Measurements from ENCODE around the gene ZNF182. TPM values are rescaled to one million over a fixed set of nuclear protein-coding genes. Genes with fewer than 3 reads are reported as not detected.

Gene ZNF182
- total and polyA plus RNA-seq, 4 donors = 0.97 to 3.1 (median 2.2) TPM

DNA sequence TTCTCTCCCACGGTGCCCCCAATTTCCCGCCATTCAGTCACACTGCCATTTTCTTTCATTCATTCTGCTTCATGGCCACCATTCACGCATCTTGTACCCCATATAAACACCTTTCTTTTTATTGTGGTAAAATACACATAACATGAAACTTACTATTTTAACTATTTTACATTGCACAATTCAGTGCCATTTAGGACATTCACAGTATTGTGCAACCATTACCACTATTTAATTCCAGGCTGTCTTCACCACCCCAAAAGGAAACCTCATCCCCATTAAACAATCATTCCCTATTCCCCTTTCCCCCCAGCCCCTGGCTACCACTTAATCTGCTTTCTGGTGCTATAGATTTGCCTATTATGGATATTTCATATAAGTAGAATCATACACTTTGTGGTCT lies 18.9 kb upstream of the ZNF182 start:
- Histone ChIP-seq H3K4me1 (ENCODE audit: control insufficient read depth in 4 of 4, insufficient read depth in 4 of 4, low read length in 3 of 4) (peaks cover 0 to 4% (median under 1%) of the 10 kb centered on the region in 4 donors), H3K36me3 (ENCODE audit: control insufficient read depth in 4 of 4, insufficient read depth in 3 of 4, low read depth in 1 of 4, low read length in 3 of 4) (no peaks in the 10 kb centered on the region), H3K27ac (ENCODE audit: low read depth in 1 of 2, low read length in 2 of 2) (no peak overlapping the region), H3K4me3 (ENCODE audit: low read depth in 1 of 3, low read length in 3 of 3) (no peak overlapping the region), H3K9ac (ENCODE audit: low read depth in 1 of 2, low read length in 2 of 2) (no peak overlapping the region), H3K27me3 (ENCODE audit: control insufficient read depth in 4 of 4, insufficient read depth in 4 of 4, low read length in 3 of 4) (no peaks in the 10 kb centered on the region), H3K9me3 (ENCODE audit: control insufficient read depth in 4 of 4, low read length in 3 of 4) (peaks cover 0 to 2% (median 0%) of the 10 kb centered on the region in 4 donors)
- DNase-seq (ENCODE audit: low spot score) = no peak
- TF ChIP-seq, protein P1, sequence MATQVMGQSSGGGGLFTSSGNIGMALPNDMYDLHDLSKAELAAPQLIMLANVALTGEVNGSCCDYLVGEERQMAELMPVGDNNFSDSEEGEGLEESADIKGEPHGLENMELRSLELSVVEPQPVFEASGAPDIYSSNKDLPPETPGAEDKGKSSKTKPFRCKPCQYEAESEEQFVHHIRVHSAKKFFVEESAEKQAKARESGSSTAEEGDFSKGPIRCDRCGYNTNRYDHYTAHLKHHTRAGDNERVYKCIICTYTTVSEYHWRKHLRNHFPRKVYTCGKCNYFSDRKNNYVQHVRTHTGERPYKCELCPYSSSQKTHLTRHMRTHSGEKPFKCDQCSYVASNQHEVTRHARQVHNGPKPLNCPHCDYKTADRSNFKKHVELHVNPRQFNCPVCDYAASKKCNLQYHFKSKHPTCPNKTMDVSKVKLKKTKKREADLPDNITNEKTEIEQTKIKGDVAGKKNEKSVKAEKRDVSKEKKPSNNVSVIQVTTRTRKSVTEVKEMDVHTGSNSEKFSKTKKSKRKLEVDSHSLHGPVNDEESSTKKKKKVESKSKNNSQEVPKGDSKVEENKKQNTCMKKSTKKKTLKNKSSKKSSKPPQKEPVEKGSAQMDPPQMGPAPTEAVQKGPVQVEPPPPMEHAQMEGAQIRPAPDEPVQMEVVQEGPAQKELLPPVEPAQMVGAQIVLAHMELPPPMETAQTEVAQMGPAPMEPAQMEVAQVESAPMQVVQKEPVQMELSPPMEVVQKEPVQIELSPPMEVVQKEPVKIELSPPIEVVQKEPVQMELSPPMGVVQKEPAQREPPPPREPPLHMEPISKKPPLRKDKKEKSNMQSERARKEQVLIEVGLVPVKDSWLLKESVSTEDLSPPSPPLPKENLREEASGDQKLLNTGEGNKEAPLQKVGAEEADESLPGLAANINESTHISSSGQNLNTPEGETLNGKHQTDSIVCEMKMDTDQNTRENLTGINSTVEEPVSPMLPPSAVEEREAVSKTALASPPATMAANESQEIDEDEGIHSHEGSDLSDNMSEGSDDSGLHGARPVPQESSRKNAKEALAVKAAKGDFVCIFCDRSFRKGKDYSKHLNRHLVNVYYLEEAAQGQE (IDR thresholded peaks at IDR 0.05) = no peak
- no peak for TF ChIP-seq RXRA (IDR thresholded peaks at IDR 0.05)
- TF ChIP-seq ATF3 (IDR thresholded peaks at IDR 0.05) = no peak
- no peak for TF ChIP-seq GABPA (IDR thresholded peaks at IDR 0.05 in 1 of 2, conservative IDR thresholded peaks at IDR 0.05 in 1 of 2)
- TF ChIP-seq SP1 (IDR thresholded peaks at IDR 0.05) = no peak
- no peak for TF ChIP-seq TAF1 (conservative IDR thresholded peaks at IDR 0.05)
- no peak for TF ChIP-seq MAX (IDR thresholded peaks at IDR 0.05)
- no peak for TF ChIP-seq FOXA2 (IDR thresholded peaks at IDR 0.05)
- TF ChIP-seq NR2F2 (IDR thresholded peaks at IDR 0.05) = no peak
- no peak for TF ChIP-seq FOXA1 (IDR thresholded peaks at IDR 0.05)
- no peak for TF ChIP-seq YY1 (IDR thresholded peaks at IDR 0.05)
- no peak for TF ChIP-seq HNF4G (IDR thresholded peaks at IDR 0.05)
- 97% methylated on average over 3 of the region's 3 CpGs for WGBS

DNA sequence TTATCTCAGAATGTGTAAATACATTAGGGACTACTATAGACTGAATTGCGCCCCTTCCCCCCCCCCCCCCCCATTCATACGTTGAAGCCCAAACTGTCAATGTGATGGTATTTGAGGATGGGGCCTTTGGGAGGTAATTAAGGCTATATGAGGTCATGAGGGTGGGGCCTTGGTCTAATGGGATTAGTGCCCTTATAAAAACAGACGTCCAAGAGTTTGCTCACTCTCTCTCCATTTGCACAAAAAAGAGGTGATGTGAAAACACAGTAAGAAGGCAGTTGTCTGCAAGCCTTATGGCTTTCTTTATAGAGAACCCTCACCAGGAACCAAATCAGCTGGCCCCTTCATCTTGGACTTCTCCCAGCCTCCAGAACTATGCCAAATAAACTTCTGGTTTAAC lies 18.3 kb upstream of the ZNF182 start:
- TF ChIP-seq MAX (IDR thresholded peaks at IDR 0.05) (no peak), JUND (IDR thresholded peaks at IDR 0.05) (no peak), RXRA (IDR thresholded peaks at IDR 0.05) (no peak), HNF4G (IDR thresholded peaks at IDR 0.05) (no peak), NR2F2 (IDR thresholded peaks at IDR 0.05) (no peak), YY1 (IDR thresholded peaks at IDR 0.05) (no peak), FOXA2 (IDR thresholded peaks at IDR 0.05) (no peak), TAF1 (conservative IDR thresholded peaks at IDR 0.05) (no peak), ATF3 (IDR thresholded peaks at IDR 0.05) (no peak), EGR1 (IDR thresholded peaks at IDR 0.05; ENCODE audit: low read depth in 2 of 2) (no peak), RAD21 (IDR thresholded peaks at IDR 0.05) (no peak), GABPA (IDR thresholded peaks at IDR 0.05 in 1 of 2, conservative IDR thresholded peaks at IDR 0.05 in 1 of 2) (no peak), HNF4A (conservative IDR thresholded peaks at IDR 0.05) (no peak), FOXA1 (IDR thresholded peaks at IDR 0.05) (no peak), CTCF (IDR thresholded peaks at IDR 0.05; ENCODE audit: low read depth, low read length, missing input control) (no peak), SP1 (IDR thresholded peaks at IDR 0.05) (no peak)
- TF ChIP-seq, protein P1 (IDR thresholded peaks at IDR 0.05) = no peak
- TF ChIP-seq, protein P2, sequence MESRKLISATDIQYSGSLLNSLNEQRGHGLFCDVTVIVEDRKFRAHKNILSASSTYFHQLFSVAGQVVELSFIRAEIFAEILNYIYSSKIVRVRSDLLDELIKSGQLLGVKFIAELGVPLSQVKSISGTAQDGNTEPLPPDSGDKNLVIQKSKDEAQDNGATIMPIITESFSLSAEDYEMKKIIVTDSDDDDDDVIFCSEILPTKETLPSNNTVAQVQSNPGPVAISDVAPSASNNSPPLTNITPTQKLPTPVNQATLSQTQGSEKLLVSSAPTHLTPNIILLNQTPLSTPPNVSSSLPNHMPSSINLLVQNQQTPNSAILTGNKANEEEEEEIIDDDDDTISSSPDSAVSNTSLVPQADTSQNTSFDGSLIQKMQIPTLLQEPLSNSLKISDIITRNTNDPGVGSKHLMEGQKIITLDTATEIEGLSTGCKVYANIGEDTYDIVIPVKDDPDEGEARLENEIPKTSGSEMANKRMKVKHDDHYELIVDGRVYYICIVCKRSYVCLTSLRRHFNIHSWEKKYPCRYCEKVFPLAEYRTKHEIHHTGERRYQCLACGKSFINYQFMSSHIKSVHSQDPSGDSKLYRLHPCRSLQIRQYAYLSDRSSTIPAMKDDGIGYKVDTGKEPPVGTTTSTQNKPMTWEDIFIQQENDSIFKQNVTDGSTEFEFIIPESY (IDR thresholded peaks at IDR 0.05) = no peak
- no peak overlapping the region for H3K9ac ChIP-seq (ENCODE audit: low read depth in 1 of 2, low read length in 2 of 2)
- H3K27ac ChIP-seq (ENCODE audit: low read depth in 1 of 2, low read length in 2 of 2) = peak overlapping the region in 1 of 2 donors; percentile 89
- no peak overlapping the region for H3K4me3 ChIP-seq (ENCODE audit: low read depth in 1 of 3, low read length in 3 of 3)
- WGBS = 55% methylated on average over 3 of the region's 3 CpGs
- no peaks in the 10 kb centered on the region for H3K27me3 ChIP-seq (ENCODE audit: control insufficient read depth in 4 of 4, insufficient read depth in 4 of 4, low read length in 3 of 4)
- no peak for DNase-seq (ENCODE audit: low spot score)
- peaks cover 0 to 2% (median 0%) of the 10 kb centered on the region in 4 donors for H3K9me3 ChIP-seq (ENCODE audit: control insufficient read depth in 4 of 4, low read length in 3 of 4)
- H3K4me1 ChIP-seq (ENCODE audit: control insufficient read depth in 4 of 4, insufficient read depth in 4 of 4, low read length in 3 of 4) = peaks cover 0 to 4% (median under 1%) of the 10 kb centered on the region in 4 donors
- H3K36me3 ChIP-seq (ENCODE audit: control insufficient read depth in 4 of 4, insufficient read depth in 3 of 4, low read depth in 1 of 4, low read length in 3 of 4) = no peaks in the 10 kb centered on the region
